Myocyte (in vitro differentiated cells): Measurements from ENCODE around the gene WNK2. TPM values are rescaled to one million over a fixed set of nuclear protein-coding genes. Genes with fewer than 3 reads are reported as not detected.

ENCODE experiments used
- DNase-seq: peaks from one replicate; pipeline ENCODE4 v3.0.0-alpha.2; 2012; ENCODE audit warnings: low read depth
- total RNA-seq: library from RNA; depleted of rRNA; stranded (reverse); fragments of >200 nt; gene quantifications from 2 replicates; pipeline ENCODE4 v1.2.3, GENCODE V29; 2014

WNK2 gene
- total RNA-seq, 1 donor from 2014 or later, result not detected

GRCh38 chr9:93265301-93265971 lies 81.5 kb downstream of the WNK2 start:
- no peak for DNase-seq

- DNase-seq, result no peak
Measured at GRCh38 chr9:93265972-93266371, 82.0 kb downstream of the WNK2 start.

GRCh38 chr9:93266521-93267001 lies 82.6 kb downstream of the WNK2 start:
- no peak for DNase-seq

- DNase-seq, result no peak
Measured at GRCh38 chr9:93267091-93267541, 83.2 kb downstream of the WNK2 start.

GRCh38 chr9:93267681-93268505 lies 84.0 kb downstream of the WNK2 start:
- DNase-seq, result no peak

- DNase-seq, result no peak
Measured at GRCh38 chr9:93268551-93269314, 84.8 kb downstream of the WNK2 start.

GRCh38 chr9:93270976-93271375 lies 87.0 kb downstream of the WNK2 start:
- DNase-seq, result no peak

- DNase-seq, result no peak
Measured at GRCh38 chr9:93276973-93277372, 93.0 kb downstream of the WNK2 start.

GRCh38 chr9:93278144-93278543 lies 94.2 kb downstream of the WNK2 start:
- no peak for DNase-seq

GRCh38 chr9:93280661-93281259 lies 96.8 kb downstream of the WNK2 start:
- no peak for DNase-seq

GRCh38 chr9:93286252-93287188 lies 102.6 kb downstream of the WNK2 start:
- no peak for DNase-seq

- no peak for DNase-seq
Measured at GRCh38 chr9:93287189-93287552, 103.2 kb downstream of the WNK2 start.

GRCh38 chr9:93287593-93287992 lies 103.7 kb downstream of the WNK2 start:
- no peak for DNase-seq

- no peak for DNase-seq
Measured at GRCh38 chr9:93288341-93288740, 104.4 kb downstream of the WNK2 start.

GRCh38 chr9:93288891-93289883 lies 105.2 kb downstream of the WNK2 start:
- DNase-seq, result no peak

GRCh38 chr9:93290495-93291434 lies 106.8 kb downstream of the WNK2 start:
- DNase-seq, result no peak

GRCh38 chr9:93291536-93292287 lies 107.8 kb downstream of the WNK2 start:
- no peak for DNase-seq
